Endothelial cell of umbilical vein (primary cell): Measurements from ENCODE around the gene RNASE9. TPM values are rescaled to one million over a fixed set of nuclear protein-coding genes. Genes with fewer than 3 reads are reported as not detected.

ENCODE experiments used
- BruUV-seq: library from RNA; stranded (reverse); fragments of 400-500 nt; replicated peaks from 2 replicates; lab custom pipeline; 2021; lab: Mats Ljungman, UMichigan
- CTCF ChIA-PET: fragments of 300-600, 350-600 bp; sonication (Branson Sonifier 250); formaldehyde crosslinking; loops from one replicate; lab custom pipeline; 2021; ENCODE audit warnings: antibody characterized with exemption, inconsistent platforms; lab: Charles Lee
- POLR2A ChIA-PET: fragments of 300-600, 350-600 bp; sonication (Branson Sonifier 250); formaldehyde crosslinking; loops from one replicate; lab custom pipeline; 2021; ENCODE audit warnings: antibody characterized with exemption, inconsistent platforms; lab: Charles Lee
- DNase-seq: peaks from one replicate; pipeline ENCODE4 v3.0.0-alpha.2; 2011; ENCODE audit warnings: low read depth, low spot score
- FAIRE-seq: peaks from 2 replicates; lab custom pipeline; 2011; peaks lifted over from hg19 to GRCh38; lab: Jason Lieb, UNC
- H2AFZ ChIP-seq: 2 replicates; pipeline ENCODE4 v1.6.0; 2012; ENCODE audit warnings: low read depth, low read length, control low read depth, inconsistent platforms
- H3K27ac ChIP-seq: 2 replicates; pipeline ENCODE4 v1.5.1; 2011; ENCODE audit warnings: low read depth, mild to moderate bottlenecking, control low read depth, low read length, moderate library complexity; ENCODE audit not compliant: insufficient read depth
- H3K27me3 ChIP-seq, 2 experiments: 2 replicates each; pipeline versions ENCODE4 v1.6.0 to v1.6.1; 2011; ENCODE audit warnings: low read length in 2 of 2, mixed read lengths in 1 of 2; ENCODE audit not compliant: control insufficient read depth in 2 of 2, insufficient read depth in 2 of 2
- H3K36me3 ChIP-seq, 2 experiments: 2 replicates in 1 of 2; 3 replicates in 1 of 2; pipeline ENCODE4 v1.5.1; 2011; ENCODE audit warnings: low read length in 2 of 2, mild to moderate bottlenecking in 1 of 2, moderate library complexity in 1 of 2; ENCODE audit not compliant: control insufficient read depth in 2 of 2, insufficient read depth in 2 of 2; ENCODE audit errors: extremely low read depth in 1 of 2
- H3K4me1 ChIP-seq: 3 replicates; pipeline ENCODE4 v1.5.1; 2011; ENCODE audit warnings: mild to moderate bottlenecking, low read length; ENCODE audit not compliant: control insufficient read depth, insufficient read depth; ENCODE audit errors: extremely low read depth
- H3K4me2 ChIP-seq: 2 replicates; pipeline ENCODE4 v1.6.1; 2011; ENCODE audit warnings: low read length, control low read depth, mixed read lengths; ENCODE audit not compliant: insufficient read depth
- H3K4me3 ChIP-seq, 3 experiments: fragments of 200-600 bp in 1 of 3; sonication (generic), shearing (Covaris generic) in 1 of 3; replicated peaks in 1 of 3; 2 replicates each; pipeline ENCODE4 v1.5.1; 2011 to 2016; ENCODE audit warnings: control low read depth in 3 of 3, low read length in 3 of 3, mild to moderate bottlenecking in 2 of 3, inconsistent platforms in 1 of 3, low read depth in 1 of 3, moderate library complexity in 1 of 3; ENCODE audit not compliant: insufficient read depth in 1 of 3
- H3K79me2 ChIP-seq: 2 replicates; pipeline ENCODE4 v1.6.0; 2012; ENCODE audit warnings: low read length, inconsistent platforms; ENCODE audit not compliant: control insufficient read depth, insufficient read depth
- H3K9ac ChIP-seq: replicated peaks from 2 replicates; pipeline ENCODE3; 2011; ENCODE audit warnings: low read length, control low read depth; ENCODE audit not compliant: insufficient read depth; ENCODE audit errors: extremely low read depth
- H3K9me1 ChIP-seq: replicated peaks from 3 replicates; pipeline ENCODE4 v1.6.0; 2011; ENCODE audit warnings: mild to moderate bottlenecking, low read length; ENCODE audit not compliant: control insufficient read depth, insufficient read depth; ENCODE audit errors: extremely low read depth
- H3K9me3 ChIP-seq: replicated peaks from 2 replicates; pipeline ENCODE4 v1.5.1; 2012; ENCODE audit warnings: low read length, inconsistent platforms; ENCODE audit not compliant: control insufficient read depth, insufficient read depth
- H4K20me1 ChIP-seq: replicated peaks from 2 replicates; pipeline ENCODE3; 2011; ENCODE audit warnings: mild to moderate bottlenecking, low read length; ENCODE audit not compliant: control insufficient read depth, insufficient read depth; ENCODE audit errors: extremely low read depth
- EZH2 ChIP-seq: IDR thresholded peaks from 2 replicates; pipeline ENCODE4 v1.6.1; 2012; ENCODE audit warnings: borderline replicate concordance, low read depth, mild to moderate bottlenecking, moderate library complexity, low read length, inconsistent platforms; ENCODE audit not compliant: severe bottlenecking
- FOS ChIP-seq: IDR thresholded peaks from 2 replicates; pipeline ENCODE4 v1.6.1; 2011; ENCODE audit warnings: mild to moderate bottlenecking, low read length, moderate library complexity, borderline replicate concordance; ENCODE audit not compliant: insufficient read depth
- GATA2 ChIP-seq: IDR thresholded peaks from 2 replicates; pipeline ENCODE4 v1.7.0; 2011; ENCODE audit warnings: low read depth, mild to moderate bottlenecking, moderate library complexity, mixed read lengths, low read length; ENCODE audit not compliant: insufficient read length, insufficient read depth
- JUN ChIP-seq: IDR thresholded peaks from 2 replicates; pipeline ENCODE4 v1.6.1; 2011; ENCODE audit warnings: borderline replicate concordance, low read depth; ENCODE audit not compliant: insufficient read length, insufficient read depth
- MYC ChIP-seq: IDR thresholded peaks from one replicate; pipeline ENCODE4 v1.6.1; 2011; ENCODE audit warnings: mild to moderate bottlenecking, low read depth, low read length
- POLR2A ChIP-seq: IDR thresholded peaks from 2 replicates; pipeline ENCODE4 v1.6.1; 2012; ENCODE audit warnings: low read depth, mild to moderate bottlenecking, control low read depth, low read length
- POLR2AphosphoS5 ChIP-seq: IDR thresholded peaks from 2 replicates; pipeline ENCODE4 v1.6.1; 2012; ENCODE audit warnings: low read depth, mild to moderate bottlenecking, control low read depth, low read length, moderate library complexity; ENCODE audit not compliant: insufficient read depth
- dilution Hi-C: fragments of 300-500 bp; cut with MboI; formaldehyde crosslinking; loops from one replicate; pipeline ENCODE4 v1.15.0; 2019; ENCODE audit warnings: low sequenced_read_pairs; ENCODE audit not compliant: extremely low pct_ligation_motif_present
- intact Hi-C: fragments of 100-400 bp; cut with micrococcal nuclease; formaldehyde crosslinking; loops from one replicate; pipeline ENCODE4 v1.10.0; 2022
- polyA plus RNA-seq, 4 experiments: library from polyadenylated mRNA; depleted of rRNA in 3 of 4; stranded (reverse) in 3 of 4; unstranded in 1 of 4; fragments of >200 nt; gene quantifications; 2 replicates each; pipeline versions ENCODE4 v1.2.1 to v1.2.3, GENCODE V29; 2011 to 2012; ENCODE audit warnings: missing spikeins in 1 of 4
- total RNA-seq: library from RNA; stranded (reverse); gene quantifications from 2 replicates; pipeline ENCODE4 v1.2.3, GENCODE V29; 2021
- TF ChIP-seq, protein P1 (sequence below), 2 donors: IDR thresholded peaks; 1 replicate in 1 of 2; 2 replicates in 1 of 2; pipeline ENCODE4 v1.5.1; 2011; ENCODE audit warnings: low read length in 2 of 2, mild to moderate bottlenecking in 2 of 2, moderate library complexity in 2 of 2, control low read depth in 1 of 2, inconsistent platforms in 1 of 2, low read depth in 1 of 2; ENCODE audit not compliant: insufficient read depth in 1 of 2; ENCODE audit errors: extremely low read depth in 1 of 2
- TF ChIP-seq, protein P2 (sequence below): IDR thresholded peaks from 2 replicates; pipeline ENCODE4 v1.6.1; 2011; ENCODE audit not compliant: insufficient read depth, insufficient read length

RNASE9 gene
- total and polyA plus RNA-seq, 2 donors (not counting 3 experiments of a cell fraction or from before 2014, with no cell fraction given), result not detected

DNA sequence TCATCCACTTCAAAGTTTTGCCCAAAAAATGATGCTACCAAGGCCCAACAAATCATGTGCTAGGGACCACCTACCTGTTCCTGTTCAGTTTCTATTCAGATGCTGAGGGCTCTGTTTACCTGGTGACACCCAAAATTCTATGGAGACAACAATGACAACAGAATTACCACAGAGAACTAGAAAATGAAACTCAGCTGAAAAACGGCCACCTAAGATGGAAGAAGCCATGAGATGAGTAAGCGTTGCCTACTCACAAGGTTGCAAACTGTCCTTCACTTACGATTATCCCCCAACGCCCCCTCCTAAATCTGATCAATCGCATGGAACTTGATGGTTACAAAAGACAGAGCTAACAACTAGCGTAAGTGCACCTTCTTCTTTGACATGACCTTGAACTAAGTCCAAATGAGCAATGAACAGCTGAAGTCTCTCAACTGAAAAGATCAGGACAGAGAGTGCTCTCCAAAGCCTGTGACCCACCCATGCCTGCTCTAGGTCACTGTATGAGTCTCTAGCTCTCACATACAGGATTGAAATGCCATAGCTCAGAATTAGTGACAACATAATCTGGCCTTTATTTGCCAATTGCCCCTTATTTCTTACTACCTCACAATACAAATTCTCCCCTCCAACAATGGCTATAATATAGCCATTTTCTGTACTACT is 26.8 kb upstream of the RNASE9 start, which contains the start of gene RNASE11:
Gene RNASE11 (minus strand): TSS at position 513 of the 666 bp plus-strand sequence.
- Histone ChIP-seq H3K9me1 (no peaks in the 10 kb centered on the region), H3K79me2 (no peaks in the 10 kb centered on the region), H3K4me2 (no peak within 1 kb of the TSS), H3K27ac (no peak within 1 kb of the TSS), H3K4me3 (no peak within 1 kb of the TSS), H3K4me1 (no peaks in the 10 kb centered on the region), H3K36me3 (no peaks in the 10 kb centered on the region), H3K27me3 (peaks cover 8 to 44% of the 10 kb centered on the region in 2 experiments), H4K20me1 (no peaks in the 10 kb centered on the region), H3K9me3 (no peaks in the 10 kb centered on the region), H2AFZ (no peak within 1 kb of the TSS), H3K9ac (no peak within 1 kb of the TSS)
- dilution Hi-C loops (no loop called here), intact Hi-C loops (no loop called here)
- FAIRE-seq (no peak), DNase-seq (no peak)
- CTCF ChIA-PET, result interaction anchor here (0.8 to 1.0 kb wide), 2 partner anchors 21 to 56 kb away, joined by 3 read pairs; no protein-coding TSS in a partner anchor
- no TSS peak for BruUV-seq
- TF ChIP-seq GATA2 (no peak), POLR2AphosphoS5 (no peak), POLR2A (no peak), FOS (no peak), JUN (no peak), EZH2 (no peak), MYC (no peak)
- TF ChIP-seq, protein P1, sequence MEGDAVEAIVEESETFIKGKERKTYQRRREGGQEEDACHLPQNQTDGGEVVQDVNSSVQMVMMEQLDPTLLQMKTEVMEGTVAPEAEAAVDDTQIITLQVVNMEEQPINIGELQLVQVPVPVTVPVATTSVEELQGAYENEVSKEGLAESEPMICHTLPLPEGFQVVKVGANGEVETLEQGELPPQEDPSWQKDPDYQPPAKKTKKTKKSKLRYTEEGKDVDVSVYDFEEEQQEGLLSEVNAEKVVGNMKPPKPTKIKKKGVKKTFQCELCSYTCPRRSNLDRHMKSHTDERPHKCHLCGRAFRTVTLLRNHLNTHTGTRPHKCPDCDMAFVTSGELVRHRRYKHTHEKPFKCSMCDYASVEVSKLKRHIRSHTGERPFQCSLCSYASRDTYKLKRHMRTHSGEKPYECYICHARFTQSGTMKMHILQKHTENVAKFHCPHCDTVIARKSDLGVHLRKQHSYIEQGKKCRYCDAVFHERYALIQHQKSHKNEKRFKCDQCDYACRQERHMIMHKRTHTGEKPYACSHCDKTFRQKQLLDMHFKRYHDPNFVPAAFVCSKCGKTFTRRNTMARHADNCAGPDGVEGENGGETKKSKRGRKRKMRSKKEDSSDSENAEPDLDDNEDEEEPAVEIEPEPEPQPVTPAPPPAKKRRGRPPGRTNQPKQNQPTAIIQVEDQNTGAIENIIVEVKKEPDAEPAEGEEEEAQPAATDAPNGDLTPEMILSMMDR (IDR thresholded peaks at IDR 0.05; ENCODE audit: extremely low read depth in 1 of 2, insufficient read depth in 1 of 2, low read depth in 1 of 2, low read length in 2 of 2), result no peak
- TF ChIP-seq, protein P2, sequence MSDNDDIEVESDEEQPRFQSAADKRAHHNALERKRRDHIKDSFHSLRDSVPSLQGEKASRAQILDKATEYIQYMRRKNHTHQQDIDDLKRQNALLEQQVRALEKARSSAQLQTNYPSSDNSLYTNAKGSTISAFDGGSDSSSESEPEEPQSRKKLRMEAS, result no peak
- POLR2A ChIA-PET, result no interaction called here
